Sciatic nerve (tissue), 2 donors: ENCODE data around the gene BRINP1. TPM values are rescaled to one million over a fixed set of nuclear protein-coding genes. Genes with fewer than 3 reads are reported as not detected.
"Not testable (repeated sequence)": the region's sequence is repeated elsewhere in the genome, so short reads cannot be mapped to it uniquely, and the experiment has no call there.

Experiments used
- ATAC-seq: fragments of 200-7000 bp; cut with Tn5 transposase; one replicate; pipeline ENCODE4 v1.9.1; 2020; ENCODE audit warnings: mild to moderate bottlenecking, moderate library complexity
- DNase-seq: peaks from one replicate; pipeline ENCODE4 v3.0.0-alpha.2; 2020; ENCODE audit warnings: low spot score
- intact Hi-C: fragments of 100-400 bp; cut with DNase I; formaldehyde crosslinking; loops from one replicate; pipeline ENCODE4 v1.14.2; 2022
- total RNA-seq: library from RNA; stranded (reverse); fragmentation: NEBNext Ultra II Directional; extraction: Animal tissue kit (Norgen Biotek cat#: 25700); gene quantifications from one replicate; pipeline ENCODE4 v1.2.1, GENCODE V29; 2021
- donor health status: DM: no; HTN: no; CAD: no.
- donor health status: DM: no; HTN: no; CAD: no.

BRINP1 gene
- total RNA-seq, 1 donor from 2014 or later, result not detected

DNA sequence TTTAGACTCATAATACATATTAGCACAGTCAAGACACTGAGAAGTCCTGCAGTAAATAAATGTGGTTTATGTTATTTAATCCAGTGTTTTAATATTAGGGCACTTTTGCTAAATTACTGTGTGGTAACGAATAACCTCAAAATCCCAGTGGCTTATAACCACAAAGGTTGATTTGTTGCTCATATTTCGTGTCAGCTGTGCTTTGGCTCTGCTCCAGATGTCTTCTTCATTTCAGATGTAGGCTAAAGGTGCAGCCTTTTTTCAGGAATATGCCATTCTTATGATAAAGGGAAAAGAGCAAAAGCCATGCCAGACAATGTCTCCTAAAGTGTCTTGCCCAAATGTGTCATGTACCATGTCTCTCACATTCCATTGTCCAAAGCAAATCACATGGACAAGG is 144.8 kb downstream of the BRINP1 start:
- intact Hi-C loops, result no loop called here
- ATAC-seq (no peak), DNase-seq (no peak)

- ATAC-seq (no peak), DNase-seq (no peak)
- intact Hi-C loops, result no loop called here
Observed at GRCh38 chr9:119221276-119221675, 148.0 kb downstream of the BRINP1 start.

DNA sequence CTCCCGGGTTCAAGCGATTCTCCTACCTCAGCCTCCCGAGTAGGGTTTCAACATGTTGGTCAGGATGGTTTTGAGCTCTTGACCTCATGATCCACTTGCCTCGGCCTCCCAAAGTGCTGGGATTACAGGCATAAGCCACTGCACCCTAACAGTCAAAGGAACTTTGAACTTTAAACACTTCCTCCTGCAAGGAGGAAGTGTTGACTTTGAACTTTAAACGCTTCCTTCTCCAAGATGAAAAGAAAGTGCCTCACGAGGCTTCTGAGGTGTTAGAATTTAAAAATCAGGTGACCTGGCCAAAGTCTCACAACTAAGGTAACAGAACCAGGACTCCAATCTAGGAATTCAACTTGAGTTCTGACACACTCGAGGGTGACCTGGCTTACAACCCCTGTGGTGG is 150.9 kb downstream of the BRINP1 start:
- DNase-seq, result no peak
- ATAC-seq, result no peak
- intact Hi-C loops, result no loop called here

DNA sequence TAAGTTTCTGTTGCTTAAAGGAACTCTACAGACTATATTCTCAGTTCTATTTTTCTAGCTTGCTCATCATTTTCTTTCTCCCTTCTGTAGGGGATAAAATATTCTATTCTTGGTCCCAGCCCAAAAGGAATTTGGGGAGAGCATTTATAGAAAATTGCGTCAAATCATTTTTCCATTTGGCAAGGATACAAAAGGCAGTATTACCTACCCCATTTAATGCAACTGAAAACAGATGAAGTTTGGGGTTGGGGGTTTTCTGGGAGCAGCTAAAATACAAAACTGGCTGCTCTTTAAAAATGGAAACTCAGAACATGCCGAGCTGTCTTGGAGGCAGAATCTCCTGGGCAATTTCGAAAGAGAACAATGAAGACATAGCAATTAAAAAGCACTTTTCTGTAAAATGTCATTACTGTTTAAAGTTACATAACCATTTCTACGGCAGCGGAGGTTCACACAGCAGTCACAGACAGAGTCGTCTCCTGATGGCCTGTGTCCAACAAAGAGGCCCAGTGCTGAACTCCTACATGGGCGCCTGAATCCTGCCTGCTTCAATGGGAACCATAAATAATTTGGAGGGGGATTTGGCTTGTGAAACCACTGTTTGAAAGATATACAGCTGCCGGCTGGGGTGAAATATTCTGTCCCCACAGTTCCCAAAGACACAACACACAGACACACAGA is 152.4 kb downstream of the BRINP1 start:
- ATAC-seq (peak; percentile 95), DNase-seq (peak; percentile 65)
- intact Hi-C loops, result no loop called here

DNA sequence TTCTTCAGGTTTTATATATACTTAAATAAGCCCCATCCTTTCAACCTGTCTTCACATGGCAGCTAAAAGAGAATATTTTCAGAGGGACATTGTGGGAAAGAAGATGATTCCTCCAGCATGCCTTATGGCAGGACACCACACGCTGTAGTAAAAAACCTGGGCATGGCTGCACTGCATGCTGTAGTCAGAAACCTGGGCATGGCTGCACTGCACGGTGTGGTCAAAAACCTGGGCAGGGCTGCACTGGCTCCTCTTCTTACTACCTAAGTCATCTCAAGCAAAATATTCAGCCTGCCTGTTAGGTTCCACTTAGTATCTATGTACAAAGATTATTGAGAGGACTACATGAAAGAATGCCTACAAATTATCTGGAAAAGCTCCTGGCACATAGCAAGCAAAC is 153.6 kb downstream of the BRINP1 start:
- intact Hi-C loops, result no loop called here
- no peak for DNase-seq
- ATAC-seq, result no peak

DNA sequence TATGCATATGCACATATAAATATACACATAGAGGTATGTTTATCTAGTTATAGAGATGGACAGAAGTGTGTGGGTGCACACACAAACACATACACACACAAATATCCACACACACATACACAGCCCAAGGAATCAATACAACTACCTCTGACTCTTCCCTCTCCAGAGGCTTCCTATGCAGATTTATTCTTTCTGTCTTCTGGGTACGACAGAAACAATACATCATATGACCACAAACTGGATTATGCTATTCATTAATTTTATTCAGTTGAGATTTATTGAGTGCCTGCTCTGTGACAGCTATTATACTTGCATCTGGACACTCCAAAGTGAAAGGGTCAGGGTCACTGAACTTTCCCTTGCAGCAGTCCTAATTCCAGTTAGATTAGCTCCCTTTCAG is 155.8 kb downstream of the BRINP1 start:
- no peak for DNase-seq
- intact Hi-C loops, result no loop called here

GRCh38 chr9:119197893-119198607 is 171.2 kb downstream of the BRINP1 start:
- no peak for ATAC-seq
- DNase-seq, result no peak

More for the DNA sequence above, 155.8 kb downstream of the BRINP1 start:
- no peak for ATAC-seq

GRCh38 chr9:119195521-119195920 is 173.7 kb downstream of the BRINP1 start:
- intact Hi-C loops, result no loop called here
- DNase-seq (no peak), ATAC-seq (no peak)

More at GRCh38 chr9:119197893-119198607, 171.2 kb downstream of the BRINP1 start:
- intact Hi-C loops, result no loop called here

DNA sequence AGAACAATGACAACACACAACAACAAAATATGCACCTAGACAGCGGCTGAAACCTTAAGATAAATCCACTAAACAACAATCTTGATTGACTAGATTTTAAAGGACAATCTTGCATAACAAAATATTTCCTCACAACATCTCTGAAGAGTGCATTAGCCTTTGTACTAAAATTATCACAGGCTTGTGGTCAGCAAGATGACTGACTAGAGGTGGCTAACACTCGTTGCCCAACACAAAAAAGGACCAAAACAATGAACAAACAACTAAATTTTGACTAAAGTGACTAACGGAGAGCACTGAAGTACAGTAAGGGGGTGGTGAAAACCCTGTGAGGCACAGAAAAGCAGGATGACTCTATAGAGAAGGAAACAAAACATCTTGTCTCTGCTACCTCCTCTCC is 183.9 kb downstream of the BRINP1 start:
- DNase-seq (no peak), ATAC-seq (no peak)
- intact Hi-C loops, result no loop called here

GRCh38 chr9:119184265-119184936 is 184.8 kb downstream of the BRINP1 start:
- intact Hi-C loops, result no loop called here
- DNase-seq, result no peak
- no peak for ATAC-seq

GRCh38 chr9:119181561-119181960 is 187.7 kb downstream of the BRINP1 start:
- DNase-seq, result no peak
- intact Hi-C loops, result no loop called here

GRCh38 chr9:119180897-119181296 is 188.3 kb downstream of the BRINP1 start:
- intact Hi-C loops, result no loop called here
- DNase-seq (no peak), ATAC-seq (no peak)

More at GRCh38 chr9:119181561-119181960, 187.7 kb downstream of the BRINP1 start:
- ATAC-seq, result no peak

- DNase-seq, result no peak
- ATAC-seq, result no peak
- intact Hi-C loops, result no loop called here
Observed at GRCh38 chr9:119179701-119180100, 189.5 kb downstream of the BRINP1 start.

GRCh38 chr9:119177196-119177595 is 192.0 kb downstream of the BRINP1 start:
- intact Hi-C loops, result no loop called here
- no peak for DNase-seq
- ATAC-seq, result no peak

GRCh38 chr9:119175581-119175980 is 193.7 kb downstream of the BRINP1 start:
- no peak for DNase-seq
- intact Hi-C loops, result no loop called here
- no peak for ATAC-seq

DNA sequence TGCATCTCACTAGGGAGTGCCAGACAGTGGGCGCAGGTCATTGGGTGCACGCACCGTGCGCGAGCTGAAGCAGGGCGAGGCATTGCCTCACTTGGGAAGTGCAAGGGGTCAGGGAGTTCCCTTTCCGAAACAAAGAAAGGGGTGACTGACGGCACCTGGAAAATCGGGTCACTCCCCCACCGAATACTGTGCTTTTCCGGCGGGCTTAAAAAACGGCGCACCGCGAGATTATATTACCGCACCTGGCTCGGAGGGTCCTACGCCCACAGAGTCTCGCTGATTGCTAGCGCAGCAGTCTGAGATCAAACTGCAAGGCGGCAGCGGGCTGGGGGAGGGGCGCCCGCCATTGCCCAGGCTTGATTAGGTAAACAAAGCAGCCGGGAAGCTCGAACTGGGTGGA is 200.0 kb downstream of the BRINP1 start:
- DNase-seq, ATAC-seq, intact Hi-C loops: not testable (repeated sequence)

DNA sequence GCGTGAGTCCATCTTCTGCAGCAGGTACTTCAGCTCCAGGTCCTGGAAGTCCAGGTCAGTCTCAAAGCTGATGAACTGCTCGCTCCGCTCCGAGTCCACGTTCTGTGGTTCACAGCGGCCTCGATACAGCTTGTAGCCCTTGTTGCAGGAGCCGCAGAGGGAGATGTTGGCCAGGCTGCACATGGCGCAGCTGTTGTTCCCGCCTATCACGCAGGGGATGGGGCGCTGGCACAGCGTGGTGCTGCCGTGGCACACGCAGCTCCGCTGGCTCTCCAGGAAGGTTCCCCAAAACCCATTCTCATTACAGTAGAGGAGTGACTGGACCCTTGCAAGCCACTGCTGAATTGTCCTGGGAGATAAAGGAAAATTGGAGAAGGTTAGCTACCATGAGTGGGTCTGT is 201.4 kb downstream of the BRINP1 start:
- no peak for ATAC-seq
- intact Hi-C loops, result no loop called here

DNA sequence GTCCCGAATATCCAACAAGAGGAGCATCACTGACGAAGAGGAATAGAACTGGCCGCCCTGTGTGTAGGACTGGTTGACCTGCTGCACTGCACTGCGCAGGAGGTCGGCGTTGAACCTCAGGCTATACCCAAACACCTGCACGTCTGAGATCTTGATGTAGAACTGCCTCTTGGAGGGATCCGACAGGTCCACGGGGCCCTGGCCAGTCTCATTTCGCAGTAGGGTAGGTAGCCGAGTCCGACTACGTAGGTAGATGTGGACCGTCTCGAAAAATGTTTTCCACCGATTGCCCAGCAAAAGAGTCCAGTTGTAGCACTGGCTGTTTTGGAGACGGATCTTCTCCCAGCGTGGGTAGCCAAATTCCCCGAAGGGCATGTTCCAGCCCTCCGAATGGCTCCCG is 202.0 kb downstream of the BRINP1 start:
- intact Hi-C loops, result no loop called here
- no peak for ATAC-seq
- no peak for DNase-seq

More for the DNA sequence above, 201.4 kb downstream of the BRINP1 start:
- no peak for DNase-seq

- ATAC-seq, result no peak
- intact Hi-C loops, result no loop called here
- no peak for DNase-seq
Observed at GRCh38 chr9:119166096-119166495, 203.1 kb downstream of the BRINP1 start.

GRCh38 chr9:119165131-119165530 is 204.1 kb downstream of the BRINP1 start:
- ATAC-seq (no peak), DNase-seq (no peak)
- intact Hi-C loops, result no loop called here
